SK-N-SH treated with all-trans-retinoic acid at 6 μM for 48 hours (cell line): Measurements from ENCODE around the gene PPP1R8.
"Not testable (repeated sequence)": the region's sequence is repeated elsewhere in the genome, so short reads cannot be mapped to it uniquely, and the experiment has no call there.

ENCODE experiments used
- ATAC-seq: fragments of 200-7000 bp; cut with Tn5 transposase; 3 replicates; pipeline ENCODE4 v1.9.1; 2020; ENCODE audit warnings: mild to moderate bottlenecking, moderate library complexity
- ARNTL ChIP-seq: fragments of 450-650 bp; formaldehyde crosslinking; IDR thresholded peaks from 2 replicates; pipeline ENCODE4 v1.5.0; 2020; ENCODE audit warnings: low read depth, mild to moderate bottlenecking, moderate library complexity, borderline replicate concordance
- BACH2 ChIP-seq: fragments of 250-450 bp; sonication (Bioruptor Pico); IDR thresholded peaks from 2 replicates; pipeline ENCODE4 v1.9.0; 2021; ENCODE audit warnings: mild to moderate bottlenecking, borderline replicate concordance
- CREB5 ChIP-seq: fragments of 250-450 bp; sonication (Bioruptor Pico); IDR thresholded peaks from 2 replicates; pipeline ENCODE4 v1.5.1; 2020; ENCODE audit warnings: low read depth, mild to moderate bottlenecking, moderate library complexity
- CSDC2 ChIP-seq: fragments of 250-450 bp; sonication (Bioruptor Pico); IDR thresholded peaks from 2 replicates; pipeline ENCODE4 v1.5.0; 2020; ENCODE audit warnings: mild to moderate bottlenecking, moderate library complexity
- CSRNP3 ChIP-seq: fragments of 250-450 bp; sonication (Bioruptor Pico); IDR thresholded peaks from 2 replicates; pipeline ENCODE4 v1.5.1; 2021; ENCODE audit warnings: mild to moderate bottlenecking, moderate library complexity
- ESRRG ChIP-seq: fragments of 250-450 bp; sonication (Bioruptor Pico); IDR thresholded peaks from 2 replicates; pipeline ENCODE4 v1.6.1; 2021; ENCODE audit warnings: mild to moderate bottlenecking
- GLIS3 ChIP-seq: fragments of 250-450 bp; sonication (Bioruptor Pico); IDR thresholded peaks from 2 replicates; pipeline ENCODE4 v1.5.0; 2020; ENCODE audit warnings: mild to moderate bottlenecking, moderate library complexity
- ISL1 ChIP-seq: fragments of 250-450 bp; sonication (Bioruptor Pico); IDR thresholded peaks from 2 replicates; pipeline ENCODE4 v2.1.2; 2022; ENCODE audit warnings: mild to moderate bottlenecking, moderate library complexity
- PATZ1 ChIP-seq: fragments of 250-450 bp; sonication (Bioruptor Pico); IDR thresholded peaks from 2 replicates; pipeline ENCODE4 v1.8.0; 2020; ENCODE audit warnings: mild to moderate bottlenecking, moderate library complexity, borderline replicate concordance
- POU6F1 ChIP-seq: fragments of 250-450 bp; sonication (Bioruptor Pico); IDR thresholded peaks from 2 replicates; pipeline ENCODE4 v1.8.0; 2021; ENCODE audit warnings: low read depth, mild to moderate bottlenecking, moderate library complexity, borderline replicate concordance
- PPARA ChIP-seq: fragments of 250-450 bp; sonication (Bioruptor Pico); IDR thresholded peaks from 2 replicates; pipeline ENCODE4 v1.5.0; 2020; ENCODE audit warnings: mild to moderate bottlenecking, borderline replicate concordance
- RARB ChIP-seq: fragments of 250-450 bp; sonication (Bioruptor Pico); IDR thresholded peaks from 2 replicates; pipeline ENCODE4 v1.8.0; 2021; ENCODE audit warnings: mild to moderate bottlenecking, moderate library complexity
- SNAI2 ChIP-seq: fragments of 250-450 bp; sonication (Bioruptor Pico); IDR thresholded peaks from 2 replicates; pipeline ENCODE4 v1.5.0; 2020; ENCODE audit warnings: mild to moderate bottlenecking, moderate library complexity
- TCF4 ChIP-seq: fragments of 250-450 bp; sonication (Bioruptor Pico); IDR thresholded peaks from 2 replicates; pipeline ENCODE4 v1.8.0; 2021; ENCODE audit warnings: mild to moderate bottlenecking, moderate library complexity, borderline replicate concordance
- TOX ChIP-seq: fragments of 250-450 bp; sonication (Bioruptor Pico); IDR thresholded peaks from 2 replicates; pipeline ENCODE4 v1.8.0; 2021; ENCODE audit warnings: mild to moderate bottlenecking, moderate library complexity, borderline replicate concordance
- TSHZ2 ChIP-seq: fragments of 250-450 bp; sonication (Bioruptor Pico); IDR thresholded peaks from 2 replicates; pipeline ENCODE4 v1.5.0; 2020; ENCODE audit warnings: mild to moderate bottlenecking, moderate library complexity
- ZC3H10 ChIP-seq: fragments of 250-450 bp; sonication (Bioruptor Pico); IDR thresholded peaks from 2 replicates; pipeline ENCODE4 v1.5.1; 2021; ENCODE audit warnings: mild to moderate bottlenecking, moderate library complexity
- ZFP3 ChIP-seq: fragments of 250-450 bp; sonication (Bioruptor Pico); IDR thresholded peaks from 2 replicates; pipeline ENCODE4 v1.5.0; 2020; ENCODE audit warnings: mild to moderate bottlenecking, moderate library complexity
- ZFP30 ChIP-seq: fragments of 450-650 bp; formaldehyde crosslinking; IDR thresholded peaks from 2 replicates; pipeline ENCODE4 v1.5.0; 2022; ENCODE audit warnings: mild to moderate bottlenecking, moderate library complexity
- ZNF70 ChIP-seq: fragments of 450-650 bp; formaldehyde crosslinking; IDR thresholded peaks from 2 replicates; pipeline ENCODE4 v1.5.0; 2020; ENCODE audit warnings: mild to moderate bottlenecking, moderate library complexity
- ZNF8 ChIP-seq: fragments of 450-650 bp; formaldehyde crosslinking; IDR thresholded peaks from 2 replicates; pipeline ENCODE4 v1.5.0; 2020; ENCODE audit warnings: mild to moderate bottlenecking, moderate library complexity

The PPP1R8 gene

GRCh38 chr1:27785781-27786455 is 44.7 kb upstream of the PPP1R8 start:
- peak; percentile 64 for ATAC-seq

GRCh38 chr1:27787895-27788294 is 42.7 kb upstream of the PPP1R8 start:
- ATAC-seq = no peak
- TF ChIP-seq ZFP30 (no peak), ESRRG (no peak), SNAI2 (no peak), TSHZ2 (no peak), PPARA (CRISPR knock-in tag) (no peak), CREB5 (CRISPR knock-in tag) (no peak), GLIS3 (CRISPR knock-in tag) (no peak), CSDC2 (CRISPR knock-in tag) (no peak), TOX (CRISPR knock-in tag) (no peak), TCF4 (CRISPR knock-in tag) (no peak)
- TF ChIP-seq, all 23 proteins: peak for 0

More at GRCh38 chr1:27785781-27786455, 44.7 kb upstream of the PPP1R8 start:
- no peak for TF ChIP-seq POU6F1 (CRISPR knock-in tag)
- no peak for TF ChIP-seq CREB5 (CRISPR knock-in tag)
- no peak for TF ChIP-seq CSRNP3
- no peak for TF ChIP-seq ZFP30
- TF ChIP-seq ARNTL (CRISPR knock-in tag) = no peak
- no peak for TF ChIP-seq ISL1 (CRISPR knock-in tag)
- no peak for TF ChIP-seq SNAI2
- no peak for TF ChIP-seq TSHZ2

- ATAC-seq = peak; percentile 84
- no peak for TF ChIP-seq ZNF8 (CRISPR knock-in tag)
- TF ChIP-seq POU6F1 (CRISPR knock-in tag) = no peak
- TF ChIP-seq ISL1 (CRISPR knock-in tag) = no peak
- TF ChIP-seq ZC3H10 (CRISPR knock-in tag) = no peak
- no peak for TF ChIP-seq ESRRG
- TF ChIP-seq CSDC2 (CRISPR knock-in tag) = no peak
- TF ChIP-seq PPARA (CRISPR knock-in tag) = no peak
- TF ChIP-seq ZFP30 = no peak
- TF ChIP-seq ZFP3 = no peak
- TF ChIP-seq ZNF70 (CRISPR knock-in tag) = no peak
- TF ChIP-seq RARB (CRISPR knock-in tag) = no peak
- no peak for TF ChIP-seq BACH2 (CRISPR knock-in tag)
- TF ChIP-seq PATZ1 (CRISPR knock-in tag) = no peak
- no peak for TF ChIP-seq GLIS3 (CRISPR knock-in tag)
- no peak for TF ChIP-seq SNAI2
- TF ChIP-seq ARNTL (CRISPR knock-in tag) = no peak
Measured at GRCh38 chr1:27789540-27790041, 41.0 kb upstream of the PPP1R8 start.

GRCh38 chr1:27790270-27790669 is 40.3 kb upstream of the PPP1R8 start:
- not testable (repeated sequence) for ATAC-seq
